OCI-LY3 (cell line): ENCODE results near the gene SMIM29.

ENCODE experiments used
- H2AFZ ChIP-seq: fragments of 200-600, 300-600 bp; shearing (Covaris generic); 2 replicates; pipeline ENCODE4 v1.6.0; 2014; ENCODE audit warnings: antibody characterized with exemption, low read depth, low read length
- H3K27ac ChIP-seq: fragments of 200-600, 300-600 bp; sonication (generic); 2 replicates; pipeline ENCODE4 v1.5.1; 2014; ENCODE audit warnings: mild to moderate bottlenecking, low read length, moderate library complexity, mixed read lengths
- H3K27me3 ChIP-seq: fragments of 200-600, 300-600 bp; sonication (generic); 2 replicates; pipeline ENCODE4 v1.6.1; 2014; ENCODE audit warnings: low read depth, low read length, mixed read lengths
- H3K36me3 ChIP-seq: fragments of 200-600, 300-600 bp; sonication (generic); replicated peaks from 2 replicates; pipeline ENCODE3; 2014; ENCODE audit warnings: low read depth, low read length, mixed read lengths
- H3K4me1 ChIP-seq: fragments of 300-600, 200-600 bp; sonication (generic); 2 replicates; pipeline ENCODE4 v1.6.1; 2014; ENCODE audit warnings: low read length, mixed read lengths
- H3K4me2 ChIP-seq: fragments of 200-600, 300-600 bp; sonication (generic); 2 replicates; pipeline ENCODE4 v1.6.1; 2014; ENCODE audit warnings: low read length, mixed read lengths
- H3K4me3 ChIP-seq: fragments of 300-600, 200-600 bp; sonication (generic); 2 replicates; pipeline ENCODE4 v1.5.1; 2014; ENCODE audit warnings: antibody characterized with exemption, mild to moderate bottlenecking, low read length, moderate library complexity
- H3K79me2 ChIP-seq: fragments of 300-600, 200-600 bp; shearing (Covaris generic); 2 replicates; pipeline ENCODE4 v1.6.1; 2014; ENCODE audit warnings: mild to moderate bottlenecking, low read length, mixed read lengths
- H3K9ac ChIP-seq: fragments of 300-600, 200-600 bp; shearing (Covaris generic); 2 replicates; pipeline ENCODE4 v1.6.0; 2014; ENCODE audit warnings: mild to moderate bottlenecking, low read length, moderate library complexity
- H3K9me3 ChIP-seq: fragments of 200-600, 300-600 bp; shearing (Covaris generic); 2 replicates; pipeline ENCODE4 v1.6.1; 2014; ENCODE audit warnings: low read length, mixed read lengths; ENCODE audit not compliant: insufficient read depth
- H4K20me1 ChIP-seq: fragments of 200-600, 300-600 bp; sonication (generic); 2 replicates; pipeline ENCODE4 v1.6.1; 2016; ENCODE audit warnings: low read length, mixed read lengths; ENCODE audit not compliant: insufficient read depth
- CTCF ChIP-seq: fragments of 200-600, 300-600 bp; sonication (generic); IDR thresholded peaks from 2 replicates; pipeline ENCODE4 v1.5.1; 2014; ENCODE audit warnings: antibody characterized with exemption, low read length, low read depth
- EZH2phosphoT487 ChIP-seq: fragments of 200-600 bp; shearing (Covaris generic); IDR thresholded peaks from 2 replicates; pipeline ENCODE4 v1.6.1; 2018; ENCODE audit warnings: antibody characterized with exemption, mixed run types, low read depth

SMIM29 gene

DNA sequence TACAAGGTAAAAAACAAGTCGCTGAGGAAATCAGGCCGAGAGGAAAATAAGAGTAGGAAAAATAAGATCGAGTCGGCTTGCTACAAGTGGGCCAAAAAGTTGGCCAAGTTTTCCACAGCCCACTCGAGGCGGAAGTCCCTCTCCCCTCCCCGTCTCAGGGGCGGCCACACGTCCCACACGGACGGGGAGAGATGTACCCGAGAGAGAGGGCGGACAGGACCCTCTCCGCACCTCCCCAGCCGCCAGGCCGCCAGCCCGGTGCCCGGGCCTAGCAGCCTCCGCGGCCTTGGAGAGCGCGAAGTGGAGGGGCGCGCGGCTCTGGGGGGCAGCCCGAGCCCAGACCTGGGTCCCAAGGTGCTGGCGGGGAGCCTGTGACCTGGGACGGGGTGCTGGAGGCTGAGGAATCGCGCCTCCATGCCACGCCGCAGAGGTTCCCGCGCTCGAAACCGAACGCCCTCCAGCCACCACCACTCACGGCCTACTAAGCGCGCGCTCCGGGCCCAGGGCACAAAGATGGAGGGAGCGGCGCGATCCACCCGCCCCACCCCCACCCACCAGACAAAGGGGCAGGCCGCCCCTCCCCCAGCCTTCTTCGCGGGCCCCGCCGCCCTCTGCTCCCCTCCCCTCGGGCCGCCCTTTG lies 14.0 kb downstream of the SMIM29 start:
- Histone ChIP-seq H3K4me2 (peak overlapping the region; percentile 98; the same call in 1 of the 2 replicates), H3K4me1 (peaks cover 8% of the 10 kb centered on the region), H3K27me3 (no peaks in the 10 kb centered on the region), H3K4me3 (peak overlapping the region; percentile 98), H3K27ac (no peak overlapping the region), H3K36me3 (peaks cover 13% of the 10 kb centered on the region), H2AFZ (no peak overlapping the region), H3K9me3 (no peaks in the 10 kb centered on the region), H4K20me1 (peaks cover 17% of the 10 kb centered on the region), H3K79me2 (peaks cover 38% of the 10 kb centered on the region), H3K9ac (no peak overlapping the region)
- no peak for TF ChIP-seq CTCF
- TF ChIP-seq EZH2phosphoT487: no peak

- Histone ChIP-seq H4K20me1 (peaks cover 7% of the 10 kb centered on the region), H3K79me2 (peaks cover 28% of the 10 kb centered on the region), H3K4me2 (no peak overlapping the region), H3K27ac (no peak overlapping the region), H3K9me3 (no peaks in the 10 kb centered on the region), H3K27me3 (no peaks in the 10 kb centered on the region), H3K4me1 (peaks cover 8% of the 10 kb centered on the region), H3K4me3 (no peak overlapping the region), H3K9ac (no peak overlapping the region), H3K36me3 (peaks cover 7% of the 10 kb centered on the region), H2AFZ (no peak overlapping the region)
- TF ChIP-seq CTCF: no peak
- TF ChIP-seq EZH2phosphoT487: no peak
Observed at GRCh38 chr6:34233867-34234266, 14.9 kb downstream of the SMIM29 start.

DNA sequence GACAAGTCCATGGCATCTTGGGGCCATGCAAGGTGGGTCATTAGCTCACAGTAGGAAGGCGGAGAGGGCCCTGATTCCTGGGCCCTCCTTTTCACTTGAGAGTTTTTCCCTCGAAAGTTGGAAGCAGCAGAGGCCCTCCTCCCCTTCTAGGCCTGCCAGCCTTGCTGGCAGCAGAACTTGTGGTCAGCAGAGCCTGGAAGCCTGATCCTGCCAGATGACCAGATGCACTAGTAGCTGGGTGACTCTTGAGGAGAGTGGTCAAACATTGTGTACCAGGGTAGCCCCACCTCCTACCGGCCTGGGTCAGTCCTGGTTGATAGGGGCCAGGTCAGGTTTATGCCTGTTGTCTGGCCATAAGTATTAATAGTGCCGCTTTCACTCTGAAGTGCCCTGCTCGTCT lies 15.9 kb downstream of the SMIM29 start:
- Histone ChIP-seq H3K4me2 (no peak overlapping the region), H3K79me2 (peaks cover 19% of the 10 kb centered on the region), H3K9me3 (no peaks in the 10 kb centered on the region), H3K27me3 (no peaks in the 10 kb centered on the region), H3K27ac (no peak overlapping the region), H4K20me1 (no peaks in the 10 kb centered on the region), H3K36me3 (no peaks in the 10 kb centered on the region), H2AFZ (no peak overlapping the region), H3K4me1 (peaks cover 15% of the 10 kb centered on the region), H3K9ac (no peak overlapping the region), H3K4me3 (no peak overlapping the region)
- TF ChIP-seq EZH2phosphoT487 (no peak), CTCF (no peak)

GRCh38 chr6:34231566-34232336 lies 17.1 kb downstream of the SMIM29 start:
- H2AFZ ChIP-seq: no peak overlapping the region
- H3K4me2 ChIP-seq: no peak overlapping the region
- H3K79me2 ChIP-seq: peaks cover 8% of the 10 kb centered on the region
- H3K4me3 ChIP-seq: no peak overlapping the region
- no peaks in the 10 kb centered on the region for H4K20me1 ChIP-seq
- peaks cover 27% of the 10 kb centered on the region for H3K4me1 ChIP-seq
- H3K36me3 ChIP-seq: no peaks in the 10 kb centered on the region
- no peaks in the 10 kb centered on the region for H3K9me3 ChIP-seq
- H3K9ac ChIP-seq: no peak overlapping the region
- no peak overlapping the region for H3K27ac ChIP-seq
- H3K27me3 ChIP-seq: no peaks in the 10 kb centered on the region
- TF ChIP-seq CTCF: no peak
